ENCODE data around the gene RAB43. TPM values are rescaled to one million over a fixed set of nuclear protein-coding genes. Genes with fewer than 3 reads are reported as not detected.

The RAB43 gene
- polyA plus RNA-seq, 2 of the 4 experiments (the other 2 are of a cell fraction), result 1.6 to 2.9 TPM

- ATAC-seq, result no peak
- H3K27ac ChIP-seq, result no peak overlapping the region
- TF ChIP-seq TP53 (CRISPR knock-in tag; IDR thresholded peaks at IDR 0.05), result no peak
- TF ChIP-seq SMC3 (IDR thresholded peaks at IDR 0.05), result no peak
- no peak for TF ChIP-seq GATA3 (IDR thresholded peaks at IDR 0.05; ENCODE audit: borderline replicate concordance)
- TF ChIP-seq RCOR1 (IDR thresholded peaks at IDR 0.05; ENCODE audit: low read depth, low read length), result no peak
- TF ChIP-seq FOSB (CRISPR knock-in tag; IDR thresholded peaks at IDR 0.05), result no peak
- TF ChIP-seq REST (IDR thresholded peaks at IDR 0.05), result no peak
- TF ChIP-seq KDM5A (IDR thresholded peaks at IDR 0.05), result no peak
- no peak for TF ChIP-seq CEBPB (IDR thresholded peaks at IDR 0.05)
- no peak for TF ChIP-seq KDM1A (IDR thresholded peaks at IDR 0.05; ENCODE audit: low read depth)
- no peak for TF ChIP-seq RFX5 (IDR thresholded peaks at IDR 0.05)
- no peak for TF ChIP-seq USF2 (IDR thresholded peaks at IDR 0.05)
- TF ChIP-seq CHD4 (IDR thresholded peaks at IDR 0.05; ENCODE audit: borderline replicate concordance), result no peak
- TF ChIP-seq HOXB5 (CRISPR knock-in tag; IDR thresholded peaks at IDR 0.05), result no peak
- TF ChIP-seq, protein P1, sequence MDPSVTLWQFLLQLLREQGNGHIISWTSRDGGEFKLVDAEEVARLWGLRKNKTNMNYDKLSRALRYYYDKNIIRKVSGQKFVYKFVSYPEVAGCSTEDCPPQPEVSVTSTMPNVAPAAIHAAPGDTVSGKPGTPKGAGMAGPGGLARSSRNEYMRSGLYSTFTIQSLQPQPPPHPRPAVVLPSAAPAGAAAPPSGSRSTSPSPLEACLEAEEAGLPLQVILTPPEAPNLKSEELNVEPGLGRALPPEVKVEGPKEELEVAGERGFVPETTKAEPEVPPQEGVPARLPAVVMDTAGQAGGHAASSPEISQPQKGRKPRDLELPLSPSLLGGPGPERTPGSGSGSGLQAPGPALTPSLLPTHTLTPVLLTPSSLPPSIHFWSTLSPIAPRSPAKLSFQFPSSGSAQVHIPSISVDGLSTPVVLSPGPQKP (IDR thresholded peaks at IDR 0.05; ENCODE audit: low read depth, low read length), result no peak
- no peak for TF ChIP-seq ZSCAN20 (CRISPR knock-in tag; IDR thresholded peaks at IDR 0.05)
- TF ChIP-seq EHMT2 (IDR thresholded peaks at IDR 0.05; ENCODE audit: low read depth), result no peak
Observed at GRCh38 chr3:129040579-129041300, 80.9 kb downstream of the RAB43 start.

DNA sequence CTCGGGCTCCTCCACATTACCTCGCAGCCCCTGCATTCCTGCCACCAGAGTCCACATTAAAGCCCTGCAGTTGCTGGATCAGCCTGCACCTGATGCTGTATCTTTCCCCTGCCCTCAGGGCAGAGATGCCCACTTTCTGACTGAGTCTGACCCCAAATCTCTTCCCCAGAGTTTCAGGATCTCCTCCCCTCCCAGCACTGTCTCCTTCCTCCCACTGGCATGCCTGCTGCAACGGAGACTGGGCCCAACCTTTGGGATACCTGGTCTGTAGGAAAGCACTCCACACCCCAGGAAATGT, 81.6 kb downstream of the RAB43 start:
- FAIRE-seq (no peak), DNase-seq (ENCODE audit: low read depth in 1 of 2, low spot score in 1 of 2) (no peak), ATAC-seq (no peak)
- CTCF ChIA-PET, result interaction anchor here (2.6 kb wide), 1 partner anchor 13 kb away, joined by 9 read pairs; no protein-coding TSS in a partner anchor
- WGBS (ENCODE audit: missing lambda C conversion rate), result 30% methylated on average over 3 of the region's 3 CpGs
- Histone ChIP-seq H3K9me3 (no peaks in the 10 kb centered on the region), H3K4me1 (no peaks in the 10 kb centered on the region), H3K27ac (no peak overlapping the region), H3K4me2 (no peak overlapping the region), H3K4me3 (no peak overlapping the region)
- no peak for TF ChIP-seq EHMT2 (IDR thresholded peaks at IDR 0.05; ENCODE audit: low read depth)
- TF ChIP-seq RNF2 (IDR thresholded peaks at IDR 0.05; ENCODE audit: borderline replicate concordance, low read depth), result no peak
- no peak for TF ChIP-seq HMGXB4 (CRISPR knock-in tag; IDR thresholded peaks at IDR 0.05; ENCODE audit: borderline replicate concordance)
- TF ChIP-seq CHD2 (IDR thresholded peaks at IDR 0.05; ENCODE audit: low read length, partially characterized antibody), result no peak
- no peak for TF ChIP-seq ZFP36 (IDR thresholded peaks at IDR 0.05; ENCODE audit: borderline replicate concordance, partially characterized antibody)
- no peak for TF ChIP-seq HOXB13 (CRISPR knock-in tag; IDR thresholded peaks at IDR 0.05; ENCODE audit: low read depth)
- no peak for TF ChIP-seq EP300 (IDR thresholded peaks at IDR 0.05)
- TF ChIP-seq, protein P2, sequence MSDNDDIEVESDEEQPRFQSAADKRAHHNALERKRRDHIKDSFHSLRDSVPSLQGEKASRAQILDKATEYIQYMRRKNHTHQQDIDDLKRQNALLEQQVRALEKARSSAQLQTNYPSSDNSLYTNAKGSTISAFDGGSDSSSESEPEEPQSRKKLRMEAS (IDR thresholded peaks at IDR 0.05), result no peak
- no peak for TF ChIP-seq ATOH8 (CRISPR knock-in tag; IDR thresholded peaks at IDR 0.05; ENCODE audit: low read depth)
- POLR2A ChIA-PET, result no interaction called here

More at GRCh38 chr3:129040579-129041300, 80.9 kb downstream of the RAB43 start:
- CTCF ChIA-PET, result interaction anchor here (2.1 to 2.6 kb wide), 2 partner anchors 12 to 14 kb away, joined by 8 to 9 read pairs; no protein-coding TSS in a partner anchor
- Histone ChIP-seq H3K4me2 (no peak overlapping the region), H3K9me3 (no peaks in the 10 kb centered on the region), H3K4me1 (no peaks in the 10 kb centered on the region), H3K4me3 (no peak overlapping the region)
- POLR2A ChIA-PET, result no interaction called here
- no peak for FAIRE-seq
- no peak for DNase-seq (ENCODE audit: low read depth in 1 of 2, low spot score in 1 of 2)
- WGBS (ENCODE audit: missing lambda C conversion rate), result 80% methylated on average over 14 of the region's 15 CpGs
